Fibroblast of gingiva (primary cell): ENCODE results near the gene C2CD4C.
"Not testable (repeated sequence)": the region's sequence is repeated elsewhere in the genome, so short reads cannot be mapped to it uniquely, and the experiment has no call there.

Source experiments
- DNase-seq: peaks from one replicate; pipeline ENCODE4 v3.0.0-alpha.2; 2011; ENCODE audit warnings: low read depth

C2CD4C gene, protein sequence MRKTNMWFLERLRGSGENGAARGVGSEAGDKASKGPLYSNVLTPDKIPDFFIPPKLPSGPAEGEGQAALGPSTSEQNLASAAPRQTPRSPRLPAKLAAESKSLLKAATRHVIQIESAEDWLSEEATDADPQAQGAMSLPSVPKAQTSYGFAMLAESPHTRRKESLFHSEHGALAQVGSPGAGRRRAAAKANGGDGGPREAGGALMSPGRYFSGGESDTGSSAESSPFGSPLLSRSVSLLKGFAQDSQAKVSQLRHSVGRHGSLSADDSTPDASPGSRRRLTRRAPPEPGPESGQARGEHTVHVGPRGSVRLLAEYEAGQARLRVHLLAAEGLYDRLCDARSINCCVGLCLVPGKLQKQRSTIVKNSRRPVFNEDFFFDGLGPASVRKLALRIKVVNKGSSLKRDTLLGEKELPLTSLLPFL

DNA sequence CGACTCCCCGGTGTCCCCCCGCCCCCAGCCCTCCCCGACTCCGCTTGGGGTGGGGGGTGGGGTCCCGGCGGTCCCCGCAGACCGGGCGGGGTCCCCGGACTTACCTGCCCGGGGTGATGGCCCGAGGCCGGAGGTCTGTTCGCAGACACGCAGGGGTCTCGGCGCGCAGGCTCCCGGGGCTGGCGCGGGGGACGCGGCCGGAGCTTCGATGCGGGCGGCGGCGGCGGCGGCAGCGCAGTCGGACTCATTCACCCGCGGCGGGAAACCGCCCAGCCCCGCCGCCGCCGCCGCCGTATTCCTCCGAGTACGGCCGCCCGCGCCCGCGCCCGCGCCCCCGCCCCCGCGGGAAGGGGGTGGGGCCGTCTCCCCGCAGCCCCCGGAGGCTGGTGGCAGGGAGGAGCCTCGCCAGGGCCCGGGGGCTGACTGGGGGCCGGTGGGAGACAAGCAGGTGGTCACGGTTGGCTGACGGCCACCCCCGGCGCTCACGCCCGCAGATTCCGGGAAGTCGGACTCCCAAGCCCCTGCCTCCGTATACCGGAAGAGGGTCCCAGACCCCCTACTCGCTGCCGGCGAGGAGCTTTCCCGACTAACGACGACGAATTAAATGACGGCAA is at the start of gene C2CD4C:
TSS of gene C2CD4C (minus strand) at position 246 of the 614 bp plus-strand sequence. CDS start 786 bp downstream, outside the sequence.
- no peak for DNase-seq

GRCh38 chr19:458091-459042 is 49.4 kb upstream of the C2CD4C start:
- no peak for DNase-seq

DNA sequence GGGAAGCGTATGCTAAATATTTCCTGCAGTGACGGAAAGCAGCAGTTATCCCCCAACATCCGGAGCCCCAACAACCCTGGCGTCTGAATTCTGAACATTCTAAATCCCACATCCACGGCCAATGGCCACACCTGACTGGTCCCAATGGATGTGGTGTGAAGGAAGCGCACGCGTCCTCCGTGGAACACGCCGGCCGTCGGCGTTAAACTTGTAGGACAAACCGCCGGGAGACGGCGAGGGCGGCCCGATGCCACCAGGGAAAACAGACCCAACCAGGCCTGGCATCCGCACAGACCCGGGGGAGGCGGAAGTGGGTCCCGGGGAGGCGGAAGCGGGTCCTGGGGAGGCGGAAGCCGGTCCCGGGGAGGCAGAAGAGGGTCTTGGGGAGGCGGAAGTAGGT is 48.7 kb upstream of the C2CD4C start:
- no peak for DNase-seq

DNA sequence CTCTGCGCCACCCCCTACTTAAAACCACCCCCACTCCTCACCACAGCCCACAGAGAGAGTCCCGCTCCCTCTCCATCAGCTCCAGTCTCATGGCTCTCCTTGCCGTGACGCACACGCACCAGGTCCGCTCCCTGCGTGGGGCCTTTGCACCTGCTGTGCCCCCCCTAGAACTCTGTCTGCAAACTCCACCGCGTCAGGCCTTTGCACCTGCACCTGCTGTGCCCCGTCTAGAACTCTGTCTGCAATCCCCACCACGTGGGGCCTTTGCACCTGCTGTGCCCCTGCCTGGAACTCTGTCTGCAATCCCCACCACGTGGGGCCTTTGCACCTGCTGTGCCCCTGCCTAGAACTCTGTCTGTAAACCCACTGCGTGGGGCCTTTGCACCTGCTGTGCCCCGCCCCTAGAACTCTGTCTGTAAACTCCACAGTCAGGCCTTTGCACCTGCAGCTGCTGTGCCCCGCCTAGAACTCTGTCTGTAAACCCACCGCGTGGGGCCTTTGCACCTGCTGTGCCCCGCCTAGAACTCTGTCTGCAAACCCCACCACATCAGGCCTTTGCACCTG is 47.7 kb upstream of the C2CD4C start:
- DNase-seq = no peak

DNA sequence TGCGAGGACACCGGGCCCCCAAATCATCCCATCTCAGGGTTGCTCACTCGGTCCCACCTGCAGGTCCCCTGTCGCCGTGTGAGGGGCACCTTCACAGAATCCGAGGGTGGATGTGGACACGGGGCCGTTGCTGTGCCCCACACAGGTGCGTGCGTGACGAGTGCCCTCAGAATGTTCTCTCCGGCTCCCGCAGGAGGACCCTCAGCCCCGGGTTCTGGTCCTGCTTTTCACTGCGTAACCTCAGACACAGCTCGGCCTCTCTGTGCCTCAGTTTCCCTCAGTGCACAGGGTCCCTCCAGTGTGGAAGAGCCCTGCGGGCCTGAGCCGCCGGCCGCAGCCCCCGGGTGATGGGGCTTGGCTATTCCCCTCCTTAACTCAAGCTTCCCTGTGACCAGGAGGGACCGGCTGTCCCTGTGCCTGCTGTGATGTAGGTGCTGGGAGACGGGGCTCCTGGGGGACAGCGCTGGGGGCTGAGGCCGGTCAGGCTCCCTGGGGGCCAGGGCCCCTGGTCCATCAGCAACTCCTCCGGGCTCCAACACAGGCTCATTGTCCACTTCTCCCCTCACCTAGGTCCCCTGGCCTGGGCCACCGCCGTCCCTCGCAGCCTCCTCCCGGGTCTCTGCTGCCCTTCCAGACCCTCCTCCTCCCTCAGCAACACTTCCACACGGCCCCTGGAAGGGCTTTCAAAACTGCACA is 47.1 kb upstream of the C2CD4C start:
- no peak for DNase-seq

DNA sequence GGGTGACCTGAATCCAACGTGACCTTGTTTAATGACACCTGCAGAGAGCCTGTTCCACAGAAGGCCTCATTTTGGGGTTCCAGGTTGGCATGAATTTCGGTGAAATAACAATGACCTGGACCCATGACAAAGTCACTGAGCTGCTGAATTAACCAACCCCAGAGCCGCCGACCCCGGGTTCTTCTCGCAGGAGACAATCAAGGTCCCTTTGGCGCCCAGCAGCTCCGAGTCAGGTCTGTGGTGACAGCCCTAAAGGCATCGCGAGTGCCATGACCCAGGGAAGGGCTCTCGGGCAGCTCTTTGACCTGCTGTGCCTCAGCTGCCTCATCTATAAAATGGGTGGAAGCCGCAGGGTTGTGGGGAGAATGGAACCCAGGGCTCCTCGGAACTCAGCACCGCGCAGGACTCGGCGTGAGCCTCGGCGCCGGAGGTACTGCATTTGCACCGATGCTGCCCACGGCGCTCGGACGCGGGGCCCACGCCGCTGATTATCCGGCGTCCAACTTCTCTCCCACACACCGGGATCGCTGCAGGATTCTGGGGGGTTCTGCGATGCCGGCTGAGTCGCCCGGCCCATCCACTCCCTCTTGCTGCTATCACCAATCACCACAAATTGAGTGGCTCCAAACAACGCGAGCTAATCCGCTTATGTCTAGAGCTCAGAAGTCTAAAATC is 46.2 kb upstream of the C2CD4C start:
- DNase-seq = no peak

DNA sequence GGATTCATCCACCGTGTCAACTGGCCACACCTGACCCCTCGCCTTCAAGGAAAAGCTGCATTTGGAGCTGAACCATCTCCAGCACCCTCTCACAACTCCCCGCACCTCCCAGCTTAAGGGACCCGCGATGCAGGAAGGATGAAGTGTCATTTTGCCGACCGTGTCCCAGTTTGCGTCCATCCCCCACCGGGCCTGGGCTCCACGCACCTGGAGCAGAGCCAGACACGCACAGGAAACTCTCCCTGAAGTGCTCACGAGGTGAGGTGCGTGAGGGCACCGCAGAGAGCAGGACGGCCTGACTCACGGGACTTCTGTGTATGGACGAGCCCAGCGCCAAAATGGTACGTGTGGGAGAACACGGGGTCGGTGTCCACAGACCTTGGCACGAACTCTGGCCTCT is 44.7 kb upstream of the C2CD4C start:
- DNase-seq = no peak

DNA sequence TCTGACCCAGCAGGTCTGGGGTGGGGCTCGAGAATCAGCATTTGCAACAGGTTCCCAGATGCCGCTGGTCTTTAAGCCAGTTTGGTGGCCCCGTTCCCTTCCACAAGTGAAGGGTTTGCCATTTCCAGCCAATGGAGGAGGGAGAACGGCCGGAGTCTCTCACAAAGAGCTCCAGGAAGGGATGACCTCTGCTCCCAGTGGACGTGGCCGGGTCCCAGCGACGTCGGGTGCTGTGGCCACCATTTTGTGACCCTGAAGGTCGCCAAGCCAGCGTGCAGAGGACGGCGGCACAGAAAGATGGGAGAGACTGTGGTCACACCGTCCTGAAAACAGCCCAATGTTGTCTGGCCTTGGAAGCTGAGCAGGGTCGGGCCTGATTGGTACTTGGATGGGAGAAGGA is 43.9 kb upstream of the C2CD4C start:
- DNase-seq = no peak

GRCh38 chr19:450912-451481 is 42.0 kb upstream of the C2CD4C start:
- not testable (repeated sequence) for DNase-seq

GRCh38 chr19:449916-450315 is 41.0 kb upstream of the C2CD4C start:
- no peak for DNase-seq

GRCh38 chr19:447816-448560 is 39.0 kb upstream of the C2CD4C start:
- no peak for DNase-seq

DNA sequence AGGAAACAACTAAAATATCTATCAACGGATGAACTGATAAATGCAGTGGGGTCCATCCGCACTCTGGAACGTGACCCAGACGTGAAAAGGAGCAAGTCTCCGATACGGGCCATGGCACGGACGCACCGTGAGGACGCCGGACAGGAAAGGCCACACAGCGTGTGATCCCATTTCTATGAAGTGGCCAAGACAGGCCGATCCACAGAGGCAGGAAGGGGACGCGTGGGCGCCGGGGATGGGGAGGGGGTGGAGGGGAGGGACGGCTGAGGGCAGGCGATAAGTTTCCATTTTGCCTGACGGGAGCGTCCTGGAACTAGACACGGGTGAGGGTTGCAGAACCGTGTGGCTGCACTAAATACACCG is 38.1 kb upstream of the C2CD4C start:
- no peak for DNase-seq

DNA sequence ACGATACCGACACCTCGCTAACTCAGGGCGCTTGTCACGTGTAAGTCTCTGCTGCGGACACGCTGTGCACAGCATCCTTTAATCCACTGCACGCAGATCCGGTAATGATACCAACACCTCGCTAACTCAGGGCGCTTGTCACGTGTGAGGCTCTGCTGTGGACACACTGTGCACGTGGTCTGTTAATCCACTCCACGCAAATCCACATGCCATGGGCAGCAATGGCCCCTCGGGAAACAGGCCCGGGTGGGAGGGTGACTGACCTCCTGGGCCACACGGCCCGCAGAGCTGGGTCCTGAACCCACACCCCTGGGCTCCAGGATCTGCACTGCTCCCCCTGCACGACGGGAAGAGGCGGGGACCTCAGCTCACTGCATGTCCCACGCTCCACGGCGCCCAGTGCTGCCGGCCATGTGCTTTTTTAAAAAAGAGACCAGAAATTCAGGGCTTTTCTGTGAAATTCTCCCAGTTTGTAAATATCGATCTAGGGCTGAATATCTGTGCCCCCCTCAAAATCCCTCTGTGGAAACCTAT is 35.8 kb upstream of the C2CD4C start:
- DNase-seq = no peak

- DNase-seq = no peak
Observed at GRCh38 chr19:443005-443404, 34.1 kb upstream of the C2CD4C start.

DNA sequence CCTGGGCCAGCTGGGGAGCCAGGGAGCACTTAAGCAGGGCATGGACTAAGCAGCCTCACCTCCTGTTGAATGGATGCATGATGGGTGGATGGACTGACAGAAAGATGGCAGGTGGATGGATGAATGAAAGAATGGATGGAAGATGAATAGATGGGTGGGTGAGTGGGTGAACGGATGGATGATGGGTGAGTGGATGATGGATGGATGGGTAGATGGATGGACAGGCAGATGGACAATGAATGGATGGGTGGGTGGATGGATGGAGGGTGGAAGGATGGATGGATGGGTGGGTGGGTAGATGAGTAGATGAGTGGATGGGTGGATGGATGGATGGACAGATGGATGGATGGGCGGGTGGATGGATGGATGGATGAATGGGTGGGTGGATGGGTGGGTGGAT is 33.1 kb upstream of the C2CD4C start:
- DNase-seq = no peak

GRCh38 chr19:441213-441836 is 32.4 kb upstream of the C2CD4C start:
- DNase-seq = no peak

DNA sequence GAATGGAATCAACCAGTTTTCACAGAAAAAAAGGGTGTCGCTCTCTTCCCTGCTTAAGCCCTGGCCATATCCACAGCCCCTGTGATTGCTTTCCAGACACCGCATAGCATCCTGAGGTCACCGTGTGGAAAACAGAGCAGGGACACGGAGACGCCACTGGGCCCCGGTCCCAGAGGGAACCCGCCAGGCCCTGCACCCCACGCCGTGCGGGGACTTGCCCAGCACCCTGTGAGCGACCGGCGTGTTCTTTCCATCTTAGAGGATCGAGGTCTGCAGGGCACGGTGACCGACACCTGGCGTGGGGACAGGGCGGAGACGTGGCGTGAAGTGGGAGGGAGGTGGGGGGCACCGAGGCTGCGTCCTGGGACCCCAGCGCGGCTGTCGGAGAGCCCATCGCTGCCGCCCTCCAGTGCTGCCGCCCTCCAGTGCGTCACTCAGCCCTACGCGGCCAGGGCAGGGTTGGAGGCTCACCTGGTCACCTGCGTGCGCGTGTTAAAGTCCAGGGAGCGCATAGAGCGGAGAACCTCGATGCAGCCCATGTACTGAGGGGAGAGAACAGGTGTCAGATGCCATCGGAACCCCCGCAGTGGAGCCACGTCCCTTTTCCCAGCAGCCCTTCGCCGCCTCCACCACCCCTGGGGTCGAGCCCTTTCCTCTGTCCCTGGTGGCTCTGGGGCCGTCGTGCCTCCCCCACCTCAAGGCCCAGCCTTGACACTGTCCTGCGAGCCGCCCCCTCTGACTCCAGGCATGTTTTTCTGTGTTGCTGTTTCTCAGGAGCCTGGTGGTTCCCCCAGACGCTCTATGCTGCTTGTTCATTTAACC is 31.7 kb upstream of the C2CD4C start:
- DNase-seq = no peak

- DNase-seq = no peak
Observed at GRCh38 chr19:439167-439900, 30.4 kb upstream of the C2CD4C start.
